SKM-1 treated with dmso at 0.1 percent for 144 hours (cell line): Measurements from ENCODE around the gene AGAP2.

Experiments
- DNase-seq: peaks from one replicate; lab custom pipeline; 2025; ENCODE audit not compliant: unreplicated experiment; lab: John Stamatoyannopoulos, UW

AGAP2 gene

GRCh38 chr12:57737467-57738460, 778 bp downstream of the AGAP2 start:
- DNase-seq: no peak

GRCh38 chr12:57736741-57737466, 1.6 kb downstream of the AGAP2 start:
- DNase-seq: no peak

GRCh38 chr12:57735952-57736740, 2.4 kb downstream of the AGAP2 start:
- DNase-seq: no peak

- DNase-seq: no peak
Observed at GRCh38 chr12:57735198-57735855, 3.2 kb downstream of the AGAP2 start.

GRCh38 chr12:57734591-57734990, 4.0 kb downstream of the AGAP2 start:
- DNase-seq: no peak

- DNase-seq: no peak
Observed at GRCh38 chr12:57733928-57734327, 4.6 kb downstream of the AGAP2 start.

GRCh38 chr12:57732726-57733593, 5.6 kb downstream of the AGAP2 start:
- no peak for DNase-seq

- DNase-seq: no peak
Observed at GRCh38 chr12:57732270-57732669, 6.3 kb downstream of the AGAP2 start.

DNA sequence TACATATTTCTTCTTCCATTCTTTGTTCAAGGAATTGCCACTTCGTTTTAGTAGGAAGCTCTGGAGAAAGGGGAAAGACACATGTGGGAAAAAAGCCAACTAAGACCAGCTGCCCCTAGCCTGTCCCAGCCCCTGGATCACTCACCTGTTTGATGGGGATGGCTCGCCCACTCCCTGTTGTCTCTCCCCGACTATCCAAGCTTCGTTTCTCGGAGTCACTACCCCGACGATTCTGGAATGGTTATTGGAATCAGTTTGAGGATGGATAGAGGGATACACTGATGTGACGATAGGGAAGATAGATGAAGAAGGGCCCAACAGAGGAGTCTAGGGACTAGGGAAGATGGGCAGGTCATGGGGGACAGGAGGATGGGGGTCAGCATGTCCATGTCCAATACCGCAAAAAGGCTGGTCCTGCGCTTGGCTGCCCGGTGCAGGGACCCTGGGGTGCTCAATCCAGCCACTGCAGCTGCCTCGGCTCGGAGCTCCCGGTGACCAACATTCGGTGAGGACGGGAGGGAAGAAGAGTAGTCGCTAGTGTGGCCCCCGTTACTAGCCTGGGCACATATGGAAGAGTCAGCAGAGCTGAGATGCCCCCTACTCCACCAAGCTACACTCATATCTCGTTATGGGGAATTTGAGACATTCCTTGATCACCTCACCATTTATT, 7.0 kb downstream of the AGAP2 start:
- DNase-seq: no peak

DNA sequence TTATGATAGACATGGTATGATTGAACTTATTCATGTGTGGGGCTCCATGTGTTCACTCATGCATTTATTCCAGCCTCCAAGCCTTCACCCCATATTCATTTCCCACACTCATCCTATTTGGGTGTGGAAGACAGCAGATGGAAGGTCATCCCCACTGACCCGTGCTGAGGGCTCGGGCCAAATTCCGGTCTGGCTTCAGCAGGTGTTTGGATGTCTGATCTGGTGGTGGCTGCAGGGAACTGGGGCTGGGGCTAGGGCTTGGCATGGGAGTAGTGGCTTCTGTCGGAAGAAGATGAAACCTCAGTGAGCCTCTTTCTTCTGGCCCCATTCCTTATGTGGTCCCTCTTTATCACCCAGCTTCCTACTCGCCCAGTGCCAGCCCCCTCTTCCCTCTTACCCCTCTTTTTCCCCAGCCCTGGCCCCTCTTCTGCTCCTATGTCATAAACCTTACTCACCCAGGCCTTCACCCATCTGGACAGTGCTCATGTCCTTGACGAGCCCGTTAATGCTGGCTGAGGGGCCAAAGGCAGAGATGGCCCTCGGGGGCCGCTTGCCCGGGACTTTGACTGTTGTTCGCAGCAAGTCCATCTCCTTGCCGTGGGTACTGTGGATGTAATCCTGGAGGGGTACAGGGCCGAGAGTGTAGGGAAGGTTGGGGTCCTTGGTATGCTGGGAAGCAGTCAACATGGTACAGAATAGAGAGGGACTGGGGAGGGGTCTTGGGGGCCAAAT, 8.0 kb downstream of the AGAP2 start:
- DNase-seq: no peak

DNA sequence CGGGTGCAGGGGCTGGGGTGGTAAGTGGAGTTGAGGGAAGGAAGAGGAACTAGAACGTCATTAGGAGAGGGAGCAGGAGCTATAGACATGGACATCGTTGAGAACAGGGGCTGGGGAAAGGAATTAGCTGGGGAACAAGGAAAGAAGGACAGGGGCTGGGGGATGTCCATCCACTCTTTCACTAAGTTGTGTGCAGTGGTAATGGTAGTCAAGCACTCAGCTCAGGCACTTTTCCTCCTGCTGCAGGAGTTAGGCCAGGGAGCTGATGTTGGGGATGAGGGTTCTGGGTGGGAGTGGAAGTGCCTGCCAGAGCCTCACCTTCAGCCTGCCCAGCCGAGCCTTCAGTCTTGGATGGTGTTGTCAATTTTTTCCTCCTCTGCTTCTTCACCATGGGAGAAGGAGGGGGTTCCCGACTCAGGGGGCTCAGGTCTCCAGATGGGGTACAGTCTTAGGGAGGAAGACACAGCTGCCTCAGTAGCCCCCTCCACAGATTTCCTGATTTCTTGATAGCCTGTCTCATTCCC, 9.2 kb downstream of the AGAP2 start:
- DNase-seq: no peak

DNA sequence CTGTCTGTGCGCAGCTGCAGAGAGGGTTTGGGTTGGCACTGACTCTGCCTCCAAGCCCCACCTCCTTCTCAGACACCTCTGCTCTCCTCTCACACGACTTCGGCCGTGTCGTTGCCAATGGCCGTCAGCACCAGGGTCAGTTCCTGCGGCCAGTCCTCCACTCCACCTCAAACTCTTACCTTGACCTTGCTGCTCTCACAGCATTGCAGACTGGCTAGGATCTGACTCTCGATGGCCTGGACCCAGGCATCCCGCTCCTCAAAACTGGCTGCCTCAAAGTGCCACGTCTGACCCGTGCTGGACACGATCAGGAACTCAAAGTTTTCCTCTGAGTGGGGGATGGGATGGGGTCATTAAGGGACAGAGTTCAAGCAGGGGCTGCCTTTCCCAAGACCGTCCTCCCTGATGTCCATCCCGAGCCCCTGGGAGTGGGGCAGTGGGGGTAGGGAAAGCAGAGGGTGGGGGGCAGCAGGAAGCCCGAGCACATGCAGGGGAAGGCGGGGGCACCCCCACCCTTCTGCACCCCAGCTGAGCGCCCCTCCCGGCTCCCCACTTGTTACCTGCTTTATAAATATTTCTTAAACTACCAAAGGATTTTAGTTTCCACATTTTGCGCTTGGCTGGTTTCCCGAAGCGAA, 10.7 kb downstream of the AGAP2 start:
- DNase-seq: no peak

GRCh38 chr12:57726884-57727757, 11.4 kb downstream of the AGAP2 start:
- DNase-seq: no peak

DNA sequence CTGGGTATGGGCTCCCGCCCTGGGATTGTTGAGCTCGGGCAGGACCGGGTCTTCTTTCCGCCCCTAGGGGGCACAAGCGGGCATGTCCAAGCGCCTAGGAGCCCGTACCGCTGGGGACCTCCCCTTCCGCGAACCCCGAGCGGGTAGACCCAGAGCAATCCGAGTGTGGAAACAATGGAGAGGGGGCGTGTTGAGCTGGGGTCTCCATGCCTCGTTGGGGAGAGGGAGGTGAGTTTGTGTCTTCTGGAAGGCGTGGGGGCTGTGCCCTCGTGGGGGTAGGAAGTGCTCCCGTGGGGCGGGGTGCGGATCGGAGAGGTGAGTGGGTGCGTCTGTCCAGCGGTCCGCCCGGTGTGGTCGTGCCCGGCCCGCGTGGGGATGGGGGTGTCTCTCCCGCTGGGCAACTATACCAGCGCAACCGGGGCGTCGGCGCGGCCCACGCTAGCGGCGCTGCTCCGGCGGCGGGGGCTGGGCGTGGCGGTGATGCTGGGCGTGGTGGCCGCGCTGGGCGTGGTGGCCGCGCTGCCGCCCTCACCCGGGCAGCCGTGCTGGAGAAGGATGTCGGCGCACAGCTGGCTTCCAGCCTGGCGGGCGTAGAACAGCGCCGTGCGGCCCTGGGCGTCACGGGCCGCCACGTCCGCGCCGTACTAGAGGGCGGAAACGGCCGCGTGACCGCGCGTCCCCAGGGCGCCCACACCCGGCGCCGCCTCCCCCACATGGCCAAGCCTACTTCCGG, 12.2 kb downstream of the AGAP2 start:
- DNase-seq: no peak

DNA sequence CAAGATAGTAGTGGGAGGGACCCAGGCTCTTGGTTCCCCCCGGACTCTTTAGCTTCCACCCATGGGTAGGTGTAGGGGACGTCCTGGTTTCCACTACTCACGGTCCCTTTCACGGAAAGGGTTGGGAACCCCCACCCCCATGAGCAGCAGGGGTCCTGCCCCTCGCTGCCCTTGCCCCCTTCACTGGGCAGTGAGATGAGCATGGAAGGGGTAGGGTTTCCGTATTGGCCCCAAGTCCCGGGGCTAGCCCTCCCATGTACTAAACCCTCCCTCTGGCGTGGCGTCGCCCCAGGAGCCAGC, 12.7 kb downstream of the AGAP2 start:
- DNase-seq: no peak

- DNase-seq: no peak
Observed at GRCh38 chr12:57724936-57725740, 13.4 kb downstream of the AGAP2 start.
